ENCODE data around the gene PLCB2. TPM values are rescaled to one million over a fixed set of nuclear protein-coding genes. Genes with fewer than 3 reads are reported as not detected.
A peak's percentile ranks its signal among the peaks of the same experiment; 100 is the strongest.

PLCB2 gene, protein sequence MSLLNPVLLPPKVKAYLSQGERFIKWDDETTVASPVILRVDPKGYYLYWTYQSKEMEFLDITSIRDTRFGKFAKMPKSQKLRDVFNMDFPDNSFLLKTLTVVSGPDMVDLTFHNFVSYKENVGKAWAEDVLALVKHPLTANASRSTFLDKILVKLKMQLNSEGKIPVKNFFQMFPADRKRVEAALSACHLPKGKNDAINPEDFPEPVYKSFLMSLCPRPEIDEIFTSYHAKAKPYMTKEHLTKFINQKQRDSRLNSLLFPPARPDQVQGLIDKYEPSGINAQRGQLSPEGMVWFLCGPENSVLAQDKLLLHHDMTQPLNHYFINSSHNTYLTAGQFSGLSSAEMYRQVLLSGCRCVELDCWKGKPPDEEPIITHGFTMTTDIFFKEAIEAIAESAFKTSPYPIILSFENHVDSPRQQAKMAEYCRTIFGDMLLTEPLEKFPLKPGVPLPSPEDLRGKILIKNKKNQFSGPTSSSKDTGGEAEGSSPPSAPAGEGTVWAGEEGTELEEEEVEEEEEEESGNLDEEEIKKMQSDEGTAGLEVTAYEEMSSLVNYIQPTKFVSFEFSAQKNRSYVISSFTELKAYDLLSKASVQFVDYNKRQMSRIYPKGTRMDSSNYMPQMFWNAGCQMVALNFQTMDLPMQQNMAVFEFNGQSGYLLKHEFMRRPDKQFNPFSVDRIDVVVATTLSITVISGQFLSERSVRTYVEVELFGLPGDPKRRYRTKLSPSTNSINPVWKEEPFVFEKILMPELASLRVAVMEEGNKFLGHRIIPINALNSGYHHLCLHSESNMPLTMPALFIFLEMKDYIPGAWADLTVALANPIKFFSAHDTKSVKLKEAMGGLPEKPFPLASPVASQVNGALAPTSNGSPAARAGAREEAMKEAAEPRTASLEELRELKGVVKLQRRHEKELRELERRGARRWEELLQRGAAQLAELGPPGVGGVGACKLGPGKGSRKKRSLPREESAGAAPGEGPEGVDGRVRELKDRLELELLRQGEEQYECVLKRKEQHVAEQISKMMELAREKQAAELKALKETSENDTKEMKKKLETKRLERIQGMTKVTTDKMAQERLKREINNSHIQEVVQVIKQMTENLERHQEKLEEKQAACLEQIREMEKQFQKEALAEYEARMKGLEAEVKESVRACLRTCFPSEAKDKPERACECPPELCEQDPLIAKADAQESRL
- total RNA-seq: 0.56 and 7.1 TPM in 2 replicates

DNA sequence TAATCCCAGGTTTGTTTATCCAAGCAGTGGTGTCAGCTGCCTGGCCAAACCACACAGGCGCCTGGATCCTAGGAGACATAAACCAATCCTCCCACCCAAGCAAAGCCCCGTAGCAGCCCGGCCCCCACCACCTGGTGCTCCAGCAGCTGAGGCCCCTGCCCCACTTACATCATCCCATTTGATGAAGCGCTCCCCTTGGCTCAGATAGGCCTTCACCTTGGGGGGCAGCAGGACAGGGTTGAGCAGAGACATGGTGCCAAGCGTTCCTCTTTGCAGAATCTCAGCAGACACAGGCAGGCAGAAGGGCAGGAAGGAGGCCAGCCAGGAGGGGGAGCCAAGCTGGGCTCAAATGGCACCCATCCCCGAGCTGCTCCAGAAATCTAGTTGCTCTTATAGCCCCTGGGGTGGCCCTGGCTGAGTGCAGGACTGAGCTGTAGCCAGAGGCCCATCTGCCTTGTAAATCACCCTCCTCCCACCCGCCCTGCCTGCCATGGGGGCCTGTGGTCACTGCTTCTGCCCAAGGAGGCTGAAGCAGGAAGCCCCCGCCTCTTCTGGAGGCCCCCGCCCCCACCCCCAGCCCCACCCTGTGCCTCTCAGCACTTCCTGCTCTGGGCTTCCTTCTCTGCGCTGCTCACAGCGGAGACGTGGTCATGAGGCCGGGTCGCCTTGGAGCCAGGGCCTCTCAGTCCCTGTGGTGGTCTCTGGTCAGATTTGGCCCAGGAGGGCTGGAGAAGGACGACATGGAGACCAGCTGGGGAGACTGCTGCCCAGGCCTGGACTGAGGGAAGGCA is at the start of gene PLCB2:
PLCB2 (minus strand) TSS at position 515 of the 791 bp plus-strand sequence; CDS start at position 252, 263 bp downstream.
- no peak for DNase-seq (ENCODE audit: low read depth, low spot score)

DNA sequence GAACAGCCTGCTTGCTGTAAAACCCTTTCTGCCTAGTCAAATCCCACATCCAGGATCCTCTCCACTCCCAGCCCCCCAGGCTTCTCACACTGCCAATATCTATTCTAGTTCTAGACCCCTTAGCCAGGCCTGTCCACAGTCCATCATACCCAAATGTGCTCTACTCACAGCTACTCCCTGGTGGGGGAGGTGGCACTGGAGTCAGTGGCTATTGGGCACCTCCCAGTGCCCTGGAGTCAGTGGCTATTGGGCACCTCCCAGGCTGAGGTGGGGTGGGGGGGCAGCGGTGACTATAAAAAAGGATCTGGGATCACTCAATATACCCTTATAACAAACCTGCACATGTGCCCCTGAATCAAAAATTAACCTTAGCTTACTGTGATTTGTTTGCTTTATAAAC is 49.5 kb upstream of the PLCB2 start:
- no peak for DNase-seq (ENCODE audit: low read depth, low spot score)

DNA sequence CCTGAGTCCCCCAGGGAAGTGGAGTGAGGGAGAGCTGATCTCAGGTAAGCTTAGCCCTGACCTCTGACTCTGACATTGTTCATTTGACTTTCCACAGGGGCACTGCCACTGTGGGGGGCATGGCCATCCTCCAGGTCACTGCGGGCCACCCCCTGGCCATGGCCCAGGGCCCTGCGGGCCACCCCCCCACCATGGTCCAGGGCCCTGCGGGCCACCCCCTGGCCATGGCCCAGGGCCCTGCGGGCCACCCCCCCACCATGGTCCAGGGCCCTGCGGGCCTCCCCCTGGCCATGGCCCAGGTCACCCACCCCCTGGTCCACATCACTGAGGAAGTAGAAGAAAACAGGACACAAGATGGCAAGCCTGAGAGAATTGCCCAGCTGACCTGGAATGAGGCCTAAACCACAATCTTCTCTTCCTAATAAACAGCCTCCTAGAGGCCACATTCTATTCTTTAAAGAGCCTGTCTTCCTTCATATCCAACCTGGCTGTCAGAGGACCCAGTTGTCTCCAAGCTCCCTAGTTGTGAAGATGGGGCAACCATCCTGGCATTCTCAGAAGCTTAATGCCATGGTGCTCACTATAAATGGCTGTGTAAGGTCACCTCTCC is 48.3 kb upstream of the PLCB2 start:
- DNase-seq (ENCODE audit: low read depth, low spot score): no peak

DNA sequence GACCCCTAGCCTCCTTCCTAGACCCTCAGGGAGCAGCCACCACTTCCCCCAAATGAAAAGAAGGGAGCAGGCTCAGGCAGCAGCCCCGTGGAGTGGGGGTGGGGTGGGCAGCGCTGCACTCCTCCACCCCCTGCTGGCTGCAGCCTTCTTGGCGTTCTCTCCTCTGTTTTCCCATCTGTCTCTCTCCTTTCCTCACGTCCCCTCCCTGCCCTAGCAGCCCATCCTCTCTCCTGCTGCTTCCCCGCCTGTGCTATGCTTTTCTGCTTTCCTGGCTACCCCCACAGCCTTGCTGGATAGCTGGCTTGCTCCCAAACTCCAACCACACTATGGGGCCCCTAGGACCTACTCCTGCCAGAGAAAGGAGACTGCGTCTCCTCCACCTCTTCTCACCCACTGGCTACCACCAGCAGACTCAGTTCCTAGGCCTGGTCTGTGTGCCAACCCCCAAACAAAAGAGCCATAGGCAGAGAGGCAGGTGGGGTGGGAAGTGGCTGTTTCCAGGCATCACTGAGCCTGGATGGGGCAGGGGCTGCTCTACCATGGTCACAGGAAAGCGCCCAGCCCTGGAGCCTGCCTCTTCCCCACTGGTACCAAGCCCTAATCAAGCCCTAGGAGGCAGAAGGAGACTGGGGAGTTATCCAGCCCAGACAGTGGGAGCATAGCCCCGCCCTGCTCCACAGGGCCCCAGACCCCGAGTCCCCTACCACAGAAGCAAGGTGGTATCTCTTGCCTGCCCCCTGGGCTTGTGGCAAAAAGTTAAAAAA is 46.9 kb upstream of the PLCB2 start:
- no peak for DNase-seq (ENCODE audit: low read depth, low spot score)

DNA sequence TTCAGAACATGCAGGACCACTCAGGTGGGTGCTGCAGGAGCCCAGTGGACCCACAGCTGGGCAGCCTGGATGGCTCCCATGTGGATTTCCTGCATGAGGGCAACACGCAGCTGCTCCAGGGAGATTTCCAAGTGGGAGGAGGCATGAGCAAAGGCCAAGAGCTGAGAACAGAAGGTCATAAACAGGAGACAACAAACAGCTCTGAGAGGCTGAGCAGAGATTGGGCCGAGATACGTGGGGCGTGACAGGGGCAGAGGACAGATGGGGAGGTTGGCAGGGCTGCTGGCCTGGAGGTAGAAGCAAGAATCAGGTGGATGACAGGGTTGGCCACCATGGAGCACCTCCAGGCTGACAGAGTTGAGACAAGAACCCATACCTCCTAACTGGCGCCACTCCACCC is 46.0 kb upstream of the PLCB2 start:
- DNase-seq (ENCODE audit: low read depth, low spot score): no peak

DNA sequence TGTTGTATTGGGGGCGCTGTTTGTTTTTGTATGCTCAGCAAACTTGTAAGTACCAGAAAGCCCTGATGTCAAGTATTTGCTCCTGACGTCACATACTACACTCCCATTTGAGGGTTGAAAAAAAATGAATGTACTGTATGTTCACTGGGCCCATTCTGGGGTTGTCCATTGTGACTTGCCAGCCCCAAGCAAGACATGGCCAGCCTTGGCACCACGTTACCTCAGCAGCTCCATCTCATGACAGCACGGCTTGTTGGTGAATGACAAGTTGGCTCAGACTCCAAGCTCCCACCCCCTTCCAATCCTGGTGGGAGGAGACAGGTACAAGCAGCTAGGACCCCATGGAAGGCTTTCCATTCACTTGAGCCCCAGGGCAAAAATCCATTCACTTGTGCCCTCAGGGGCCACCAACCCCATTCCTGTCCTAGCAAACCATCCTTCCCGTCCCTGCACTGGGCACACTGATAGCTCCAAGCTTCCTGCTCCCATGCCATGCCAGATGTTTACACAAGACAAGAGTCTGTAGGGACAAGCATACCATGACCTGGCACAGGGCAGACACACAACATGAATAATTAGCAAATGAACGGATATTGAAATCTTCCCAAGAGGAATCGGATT is 44.7 kb upstream of the PLCB2 start:
- no peak for DNase-seq (ENCODE audit: low read depth, low spot score)

DNA sequence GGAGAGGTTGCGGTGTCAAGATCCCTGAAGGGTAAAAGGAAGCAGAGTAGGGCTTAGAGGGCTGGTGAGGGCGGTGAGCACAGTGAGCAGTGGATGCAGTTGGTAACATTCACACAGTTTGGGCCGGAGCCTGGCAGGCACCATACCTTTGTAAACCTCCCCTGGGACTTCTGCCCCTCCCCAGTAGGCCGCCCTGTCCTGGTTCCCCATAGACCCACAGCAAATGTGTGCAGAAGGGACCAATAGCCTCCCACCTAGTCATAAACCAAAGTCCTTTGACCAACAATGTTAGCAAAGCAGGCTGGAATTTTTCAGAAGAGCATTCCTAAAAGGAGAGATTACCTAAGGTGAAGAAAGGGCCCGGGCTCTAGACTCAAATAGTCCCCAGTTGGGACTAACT is 41.4 kb upstream of the PLCB2 start:
- no peak for DNase-seq (ENCODE audit: low read depth, low spot score)

DNA sequence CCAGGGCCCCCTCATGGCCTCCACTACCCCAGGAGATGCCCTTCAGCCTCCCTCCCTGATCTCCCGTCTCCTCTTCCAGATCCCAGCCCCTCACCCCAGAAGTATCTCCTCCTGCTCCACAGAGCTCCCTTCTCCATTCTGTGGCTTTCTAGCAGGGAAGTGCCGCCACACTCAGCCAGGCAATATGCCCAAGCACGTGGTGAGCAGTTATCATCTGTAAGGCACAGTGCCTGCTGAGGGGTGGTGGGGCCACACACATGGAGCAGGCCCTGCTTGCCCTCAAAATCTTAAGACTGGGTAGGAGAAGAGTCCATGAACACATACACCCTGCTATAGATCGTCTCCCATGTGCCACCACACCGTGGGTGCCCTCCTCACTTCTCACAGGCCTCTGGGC is 40.7 kb upstream of the PLCB2 start:
- no peak for DNase-seq (ENCODE audit: low read depth, low spot score)

DNA sequence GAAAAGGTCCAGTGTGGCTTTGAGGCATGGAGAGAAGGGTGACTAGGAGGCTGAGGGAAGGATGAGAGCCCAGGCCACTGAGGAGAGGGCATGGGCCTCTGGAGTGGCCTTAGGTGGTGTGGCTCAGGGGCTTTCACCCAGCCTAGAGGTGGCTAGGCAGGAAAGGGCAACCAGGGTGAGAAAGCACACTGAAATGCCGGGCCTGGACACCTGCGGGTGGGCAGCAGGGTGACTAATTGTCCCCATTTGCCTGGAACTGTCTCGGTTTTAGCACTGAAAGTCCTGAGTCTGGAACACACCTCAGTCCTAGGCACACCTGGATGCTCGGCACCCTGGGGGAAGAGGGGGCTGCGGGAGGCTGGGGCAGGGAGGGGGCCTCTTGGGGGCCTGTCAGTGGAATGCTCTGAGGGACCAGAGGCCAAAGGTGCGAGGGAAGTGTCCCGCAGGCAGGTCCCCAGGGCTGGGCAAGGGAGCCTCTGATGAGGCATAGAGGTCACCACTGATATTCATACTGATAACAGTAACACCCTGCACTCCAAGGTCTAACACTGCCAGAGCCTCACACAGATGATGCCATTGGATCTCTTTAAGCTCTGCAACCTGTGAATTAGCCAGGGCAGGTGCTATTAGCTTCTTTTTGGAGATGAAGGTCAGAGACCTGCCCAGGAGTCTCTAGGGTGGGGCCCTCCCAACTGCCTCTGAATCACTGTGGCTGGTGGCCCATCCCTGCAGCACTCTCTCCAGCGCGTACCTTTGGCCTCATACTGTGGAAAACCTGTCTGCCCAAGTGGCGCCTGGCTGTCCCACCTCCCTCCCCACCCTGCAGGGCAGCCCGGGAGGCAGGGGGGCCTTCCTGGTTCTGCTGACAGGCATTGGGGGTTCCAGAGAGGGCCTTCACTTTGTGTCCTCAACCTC is 40.1 kb upstream of the PLCB2 start:
- no peak for DNase-seq (ENCODE audit: low read depth, low spot score)

DNA sequence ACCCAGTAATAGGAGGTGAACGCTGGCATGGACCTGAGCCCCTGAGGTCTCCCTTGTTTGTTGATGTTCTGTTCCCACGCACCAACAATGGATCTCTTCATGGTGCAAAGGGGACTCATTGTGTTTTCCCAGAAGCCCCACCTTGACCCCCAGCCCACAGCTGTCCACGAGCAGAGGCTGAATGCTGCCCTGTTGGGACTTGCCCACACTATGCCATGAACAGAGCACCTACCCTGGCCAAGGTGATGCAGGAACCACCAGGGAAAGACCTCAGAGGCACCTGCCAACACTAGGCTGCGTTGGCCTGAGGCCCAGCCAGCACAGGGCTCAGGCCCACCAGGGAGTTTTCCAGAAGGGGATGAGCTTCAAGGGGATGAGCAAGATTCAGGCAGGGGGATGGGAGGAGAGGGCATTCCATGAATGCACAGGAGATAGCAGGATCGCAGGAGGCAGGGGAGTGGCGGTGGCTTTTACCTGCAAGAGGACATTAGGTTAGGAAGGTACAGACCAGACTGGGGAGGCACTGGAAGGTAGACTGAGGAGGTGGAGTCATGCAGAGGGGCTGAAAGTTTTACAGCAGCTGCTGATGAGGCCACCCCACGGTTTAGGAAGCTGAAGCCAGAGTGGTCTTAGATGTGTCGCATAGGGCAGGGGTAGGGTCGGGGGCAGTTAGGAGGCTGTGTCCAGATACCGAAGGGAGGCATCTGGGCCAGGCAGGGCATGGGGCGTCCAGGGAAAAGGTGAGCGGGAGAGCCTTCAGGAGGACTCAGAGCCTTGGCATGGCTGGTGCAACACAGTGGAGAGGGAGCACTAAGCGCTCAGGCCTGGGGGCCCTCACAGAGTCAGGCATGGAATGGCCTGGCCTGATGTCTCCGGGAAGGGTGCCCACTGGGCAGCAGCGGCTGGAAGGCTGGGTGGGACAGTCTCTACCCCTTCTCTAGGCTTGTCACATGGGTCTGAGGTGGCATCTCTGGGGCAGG is 39.1 kb upstream of the PLCB2 start:
- DNase-seq (ENCODE audit: low read depth, low spot score): no peak

DNA sequence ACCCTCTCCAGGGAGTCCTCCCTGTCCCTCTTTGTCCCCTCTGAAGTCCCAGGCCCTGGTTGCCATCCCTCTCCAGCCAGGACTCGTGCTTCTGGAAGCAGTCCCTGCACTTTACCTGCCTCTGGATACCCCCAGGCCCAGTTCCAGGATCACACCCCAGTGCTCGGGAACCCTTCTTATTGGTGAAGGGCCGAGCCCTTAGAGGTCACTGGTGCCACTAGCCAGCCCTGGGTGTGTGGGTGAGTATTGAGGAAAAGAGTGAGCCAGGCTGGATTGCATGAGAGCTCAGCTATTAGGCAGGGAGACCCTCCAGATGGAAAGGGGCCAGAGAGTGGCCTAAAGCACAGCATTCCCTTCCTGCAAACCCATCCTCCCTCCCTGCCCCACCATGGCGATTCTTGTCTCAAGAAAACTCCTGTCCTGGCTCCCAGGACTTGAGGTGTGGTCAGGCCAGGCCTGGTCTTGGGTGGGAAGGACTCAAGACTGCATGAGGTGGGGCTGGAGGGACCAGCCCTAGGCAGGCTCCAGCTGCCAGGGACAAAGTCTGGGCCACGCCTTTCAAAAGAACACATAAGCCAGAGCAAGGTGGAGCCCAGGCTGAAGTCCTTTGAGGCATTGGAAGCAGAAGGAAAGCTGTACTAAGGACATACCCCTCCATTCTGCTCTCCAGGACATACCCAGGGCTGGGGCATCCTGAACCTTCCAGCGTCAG is 38.3 kb upstream of the PLCB2 start:
- no peak for DNase-seq (ENCODE audit: low read depth, low spot score)

DNA sequence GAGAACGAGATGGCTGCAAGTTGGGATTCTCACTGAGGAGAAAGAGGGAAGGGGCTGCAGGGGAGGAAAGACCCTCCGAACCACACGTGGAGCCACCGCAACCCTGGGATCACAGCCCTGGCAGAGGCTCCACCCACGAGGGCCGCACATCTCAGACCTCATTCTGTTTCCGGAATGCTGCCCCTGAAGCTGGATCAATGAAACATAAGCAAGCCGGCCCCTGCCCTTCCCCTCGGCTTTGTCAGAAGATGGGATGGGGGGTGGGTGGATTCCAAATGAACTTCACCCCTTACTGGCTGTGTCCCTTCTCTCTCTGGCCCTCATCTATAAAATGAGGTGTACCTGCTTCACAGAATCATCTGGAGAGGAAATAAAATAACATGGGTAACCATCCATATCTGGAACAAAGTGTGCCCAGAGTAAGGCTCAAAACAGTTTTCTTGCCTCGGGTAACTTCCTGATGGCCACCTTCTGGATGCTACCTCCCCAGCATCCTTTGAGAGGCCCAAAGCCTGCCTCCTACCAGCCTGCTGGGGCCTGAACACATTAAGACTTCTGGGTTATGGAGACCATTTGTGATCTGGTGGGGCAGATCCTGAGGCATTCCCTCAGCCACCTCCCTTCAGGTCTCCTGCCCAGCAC is 37.6 kb upstream of the PLCB2 start:
- DNase-seq (ENCODE audit: low read depth, low spot score): no peak

DNA sequence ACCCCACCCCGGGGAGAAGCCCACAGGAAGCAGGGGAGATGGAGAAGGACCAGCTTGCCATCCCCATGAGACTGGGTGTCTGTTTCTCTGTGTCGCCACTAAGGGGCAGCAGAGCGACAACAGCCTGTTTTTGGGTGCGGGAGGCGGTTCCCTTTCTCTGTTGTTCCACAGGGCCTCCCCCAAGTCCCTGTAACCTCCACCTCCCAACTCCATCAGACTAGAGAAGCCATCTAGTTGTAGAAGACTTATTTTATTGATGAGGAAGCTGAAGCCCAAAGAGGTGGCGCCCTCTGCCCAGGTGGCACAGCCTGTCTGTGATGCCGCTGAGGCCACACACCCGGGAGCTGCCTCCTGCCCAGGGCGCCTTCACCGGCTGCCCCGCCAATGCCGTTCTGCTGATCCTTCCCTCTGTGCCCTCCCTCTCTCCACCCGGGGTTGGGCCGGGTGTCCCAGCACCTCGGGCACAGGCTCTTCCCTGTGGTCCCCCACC is 36.9 kb upstream of the PLCB2 start:
- DNase-seq (ENCODE audit: low read depth, low spot score): no peak

DNA sequence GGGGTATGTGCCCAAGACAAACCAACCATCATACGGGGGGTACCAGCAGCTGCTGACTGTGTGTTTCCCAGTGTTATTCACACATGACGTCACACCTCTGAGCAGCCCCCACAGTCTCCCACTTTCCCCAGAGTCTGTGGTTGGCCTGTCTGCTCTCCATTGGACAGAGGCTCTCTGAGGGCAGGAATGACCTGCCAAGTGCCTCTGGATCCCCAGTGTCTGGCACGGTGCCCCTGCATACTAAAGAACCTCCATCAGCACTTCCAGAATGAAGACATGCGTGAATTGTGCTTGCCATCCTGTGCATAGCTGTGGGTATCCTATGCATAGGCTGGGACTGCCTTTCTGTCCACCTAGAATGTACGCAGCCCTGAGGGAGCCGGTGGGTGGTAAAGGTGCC is 36.5 kb upstream of the PLCB2 start:
- no peak for DNase-seq (ENCODE audit: low read depth, low spot score)

DNA sequence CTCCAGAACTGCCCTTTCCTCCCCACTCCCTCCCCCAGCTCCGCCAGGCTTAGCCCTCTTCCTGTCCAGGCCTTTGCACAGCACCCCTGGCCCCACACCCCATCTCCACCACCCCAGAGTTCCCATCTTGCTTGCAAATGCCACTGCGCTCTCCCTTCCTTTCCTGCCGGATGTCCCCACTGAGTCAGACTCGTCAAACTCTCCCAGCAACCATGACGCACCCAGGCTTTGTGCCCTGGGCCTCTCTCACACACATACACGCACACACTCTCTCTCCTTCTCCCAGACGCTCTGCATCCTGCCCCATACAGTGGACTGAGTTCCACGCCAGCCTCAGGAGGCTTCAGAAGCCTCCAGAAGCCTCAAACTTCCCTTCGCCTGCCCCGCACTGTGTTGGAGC is 35.8 kb upstream of the PLCB2 start:
- peak; percentile 86 for DNase-seq (ENCODE audit: low read depth, low spot score)
